Erythroblast (primary cell): Measurements from ENCODE around the gene STARD3.

Experiments used
- GATA1 ChIP-seq: IDR thresholded peaks from 2 replicates; pipeline ENCODE4 v1.6.1; 2011; ENCODE audit warnings: low read depth, mild to moderate bottlenecking, control low read depth, low read length, moderate library complexity
- POLR2A ChIP-seq: IDR thresholded peaks from 2 replicates; pipeline ENCODE4 v1.6.1; 2011; ENCODE audit warnings: mild to moderate bottlenecking, low read length

DNA sequence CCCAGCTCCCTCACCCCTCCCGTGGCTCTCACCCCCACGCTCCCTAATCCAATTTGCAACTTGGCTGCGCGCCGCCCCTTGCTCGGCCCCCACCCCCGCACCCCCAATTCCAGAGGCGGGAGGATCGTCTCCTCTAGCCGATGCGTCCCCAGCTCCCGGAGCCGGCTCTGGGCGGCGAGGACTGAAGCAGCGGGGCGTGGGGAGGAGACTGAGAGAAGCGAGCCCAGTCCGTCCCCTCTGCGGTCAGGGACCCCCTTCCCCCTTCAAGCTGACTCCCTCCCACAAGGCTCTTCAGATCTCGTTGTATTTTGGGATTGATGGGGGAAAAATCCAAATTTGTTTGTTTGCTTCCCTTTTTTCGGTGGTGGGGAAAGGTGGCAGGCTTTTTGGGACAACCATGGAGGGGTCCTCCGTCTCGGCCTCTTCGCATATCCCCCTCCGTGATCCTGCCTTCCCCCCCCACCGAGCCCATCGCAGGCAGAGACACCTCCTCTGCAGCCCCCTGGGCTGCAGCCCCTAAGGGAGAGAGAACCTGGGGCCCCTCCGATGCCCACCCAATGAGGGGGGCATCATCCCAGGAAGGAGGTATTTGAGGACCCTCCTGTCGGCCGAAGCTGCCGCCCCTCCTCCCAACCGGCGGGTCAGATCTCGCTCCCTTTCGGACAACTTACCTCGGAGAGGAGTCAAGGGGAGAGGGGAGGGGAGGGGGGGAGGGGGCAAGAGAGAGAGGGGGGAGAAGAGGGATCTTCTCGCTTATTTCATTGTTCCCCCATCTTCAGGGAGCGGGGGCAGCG, 29.7 kb upstream of the STARD3 start:
- no peak for TF ChIP-seq POLR2A
- no peak for TF ChIP-seq GATA1
